HG02885 (cell line): Measurements from ENCODE around the gene PKN2.
"Not testable (repeated sequence)": the region's sequence is repeated elsewhere in the genome, so short reads cannot be mapped to it uniquely, and the experiment has no call there.

Experiments used
- ATAC-seq: cut with Tn5 transposase; IDR thresholded peaks from one replicate; pipeline ENCODE4 v1.9.1; 2021; ENCODE audit warnings: mild to moderate bottlenecking; ENCODE audit not compliant: unreplicated experiment, poor library complexity

The PKN2 gene

GRCh38 chr1:88873737-88874349 lies 189.8 kb downstream of the PKN2 start:
- ATAC-seq: no peak

DNA sequence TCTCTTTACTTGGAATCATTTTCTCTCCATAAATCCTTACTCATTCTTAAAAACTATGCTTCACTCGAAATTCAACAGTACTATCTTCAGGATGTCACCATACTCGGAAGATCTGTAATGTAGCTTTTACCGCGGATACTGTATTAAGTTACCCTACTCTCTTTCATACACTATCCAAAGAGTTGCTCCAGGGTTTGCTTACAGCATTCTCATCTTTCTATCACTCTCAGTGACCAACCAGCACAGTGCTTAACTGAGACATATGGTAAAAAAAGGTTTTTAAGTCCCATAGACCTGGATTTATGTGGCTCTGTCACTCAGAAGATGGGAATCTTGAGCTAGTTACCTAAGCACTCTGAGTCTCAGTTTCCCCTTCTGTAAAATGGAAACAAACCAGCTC lies 191.5 kb downstream of the PKN2 start:
- ATAC-seq: no peak

DNA sequence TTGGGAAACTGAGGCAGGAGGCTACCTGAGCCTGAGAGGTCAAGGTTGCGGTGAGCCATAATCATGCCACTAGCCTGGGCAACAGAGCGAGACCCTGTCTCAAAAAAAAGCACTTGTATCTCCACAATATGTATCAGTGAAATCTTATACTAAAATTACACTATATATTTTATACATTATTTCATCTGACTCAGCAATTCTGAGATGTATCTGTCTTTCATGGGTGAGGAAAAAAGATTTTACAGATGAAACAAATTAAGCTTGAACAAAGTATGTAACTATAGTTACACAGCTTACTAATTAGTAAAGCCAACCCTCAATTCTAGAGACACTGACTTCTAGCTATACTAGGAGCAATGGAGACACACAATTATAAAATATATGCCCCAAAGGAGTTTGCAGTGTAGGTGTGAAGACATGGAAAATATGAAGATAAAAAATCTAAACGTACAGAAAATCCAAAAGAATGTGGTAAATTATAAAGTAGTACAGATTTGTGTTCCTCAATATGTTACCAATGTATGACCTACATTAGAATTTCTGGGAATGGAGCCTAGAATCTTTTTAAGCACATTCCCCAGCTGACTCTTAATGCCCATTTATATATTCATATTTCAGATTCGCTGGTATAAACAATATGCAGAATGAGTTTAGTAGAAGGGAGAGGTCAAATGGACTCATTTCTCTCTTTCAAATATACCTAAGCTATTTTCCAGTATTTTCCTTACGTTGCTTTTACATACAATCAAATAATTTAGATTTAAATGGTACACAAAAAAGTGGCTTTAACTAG lies 192.7 kb downstream of the PKN2 start:
- no peak for ATAC-seq

- no peak for ATAC-seq
Observed at GRCh38 chr1:88877382-88877825, 193.3 kb downstream of the PKN2 start.

DNA sequence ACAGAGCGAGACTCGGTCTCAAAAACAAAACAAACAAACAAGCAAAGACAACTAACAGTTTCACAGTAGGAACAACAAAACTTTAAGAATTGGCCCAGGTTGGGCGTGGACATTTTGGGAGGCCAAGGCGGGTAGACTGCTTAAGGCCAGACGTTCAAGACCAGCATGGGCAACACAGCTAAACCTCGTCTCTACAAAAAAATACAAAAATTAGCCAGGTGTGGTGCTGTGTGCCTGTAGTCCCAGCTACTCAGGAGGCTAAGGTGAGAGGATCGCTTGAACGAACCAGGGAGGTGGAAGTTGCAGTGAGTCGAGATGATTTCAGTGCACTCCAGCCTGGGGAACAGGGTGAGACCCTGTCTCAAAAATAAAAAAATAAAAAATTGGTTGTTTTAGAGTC lies 193.8 kb downstream of the PKN2 start:
- no peak for ATAC-seq

DNA sequence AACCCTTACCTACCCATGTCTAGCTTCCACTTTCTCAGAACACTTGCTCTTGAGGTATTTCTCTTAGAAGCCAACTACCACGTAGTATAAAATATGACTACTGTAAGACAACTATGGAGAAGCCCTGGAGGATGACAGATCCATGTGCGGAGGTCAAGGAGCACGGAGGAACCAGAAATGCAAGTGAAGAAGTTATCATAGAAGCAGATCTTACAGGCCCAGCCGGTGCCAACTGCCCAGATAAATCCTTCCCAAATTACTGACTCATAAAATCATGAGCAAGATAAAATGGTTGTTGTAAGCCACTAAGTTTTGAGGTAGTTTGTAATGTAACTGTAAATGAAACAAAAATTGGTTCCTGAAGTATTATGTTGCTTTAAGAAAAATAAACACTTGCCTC lies 194.7 kb downstream of the PKN2 start:
- ATAC-seq: no peak

- not testable (repeated sequence) for ATAC-seq
Observed at GRCh38 chr1:88880717-88881116, 196.6 kb downstream of the PKN2 start.

DNA sequence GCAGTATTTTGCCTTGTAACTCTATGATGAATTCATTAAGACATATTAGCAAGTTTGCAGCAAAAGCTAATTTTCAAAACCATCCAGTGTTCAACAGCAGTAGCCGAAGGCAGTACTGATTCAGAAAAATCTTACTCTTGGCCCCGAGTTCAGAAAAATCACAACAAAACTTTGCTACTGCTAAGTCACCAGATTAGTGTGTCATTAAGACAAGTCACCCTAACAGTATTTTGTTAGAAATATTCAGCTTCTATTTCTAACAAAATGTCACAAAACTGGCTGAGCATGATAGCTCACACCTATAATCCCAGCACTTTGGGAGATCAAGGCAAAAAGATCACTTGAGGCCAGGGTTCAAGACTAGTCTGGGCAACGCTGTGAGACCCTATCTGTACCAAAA lies 199.1 kb downstream of the PKN2 start:
- ATAC-seq: no peak
